NCI-H2196 treated with DMSO at 0.1 percent for 48 hours (cell line): ENCODE data around the gene FOXJ2.
"Not testable (repeated sequence)": the region's sequence is repeated elsewhere in the genome, so short reads cannot be mapped to it uniquely, and the experiment has no call there.

Source experiments
- DNase-seq: peaks from one replicate; lab custom pipeline; 2025; ENCODE audit not compliant: unreplicated experiment; lab: John Stamatoyannopoulos, UW

The FOXJ2 gene

GRCh38 chr12:8064131-8064530, 31.6 kb downstream of the FOXJ2 start:
- DNase-seq, result no peak

GRCh38 chr12:8065991-8066594, 33.6 kb downstream of the FOXJ2 start, which contains the start of gene C3AR1:
Gene C3AR1, minus strand, starts transcription at chr12:8066359. Its CDS starts 6,174 bp downstream, at chr12:8060185.
- DNase-seq, result no peak

GRCh38 chr12:8069582-8069981, 37.1 kb downstream of the FOXJ2 start:
- DNase-seq, result no peak

GRCh38 chr12:8071820-8072219, 39.3 kb downstream of the FOXJ2 start:
- not testable (repeated sequence) for DNase-seq

GRCh38 chr12:8075935-8076334, 43.4 kb downstream of the FOXJ2 start:
- no peak for DNase-seq

- no peak for DNase-seq
Measured at GRCh38 chr12:8076366-8076765, 43.9 kb downstream of the FOXJ2 start.

GRCh38 chr12:8077207-8077606, 44.7 kb downstream of the FOXJ2 start:
- DNase-seq, result no peak

GRCh38 chr12:8078398-8078797, 45.9 kb downstream of the FOXJ2 start:
- DNase-seq, result no peak

- no peak for DNase-seq
Measured at GRCh38 chr12:8078916-8079315, 46.4 kb downstream of the FOXJ2 start.

- DNase-seq, result no peak
Measured at GRCh38 chr12:8080120-8080519, 47.6 kb downstream of the FOXJ2 start.

GRCh38 chr12:8081251-8081920, 48.9 kb downstream of the FOXJ2 start:
- DNase-seq, result no peak

GRCh38 chr12:8082808-8083100, 50.2 kb downstream of the FOXJ2 start:
- no peak for DNase-seq

GRCh38 chr12:8084351-8084750, 51.8 kb downstream of the FOXJ2 start:
- DNase-seq, result not testable (repeated sequence)

- no peak for DNase-seq
Measured at GRCh38 chr12:8087666-8088065, 55.1 kb downstream of the FOXJ2 start.

GRCh38 chr12:8088574-8088973, 56.1 kb downstream of the FOXJ2 start:
- no peak for DNase-seq

- not testable (repeated sequence) for DNase-seq
Measured at GRCh38 chr12:8089277-8089676, 56.8 kb downstream of the FOXJ2 start.

GRCh38 chr12:8089716-8090115, 57.2 kb downstream of the FOXJ2 start:
- DNase-seq, result no peak

- no peak for DNase-seq
Measured at GRCh38 chr12:8093291-8093690, 60.8 kb downstream of the FOXJ2 start.

GRCh38 chr12:8096281-8096915, 63.9 kb downstream of the FOXJ2 start:
- no peak for DNase-seq

- DNase-seq, result no peak
Measured at GRCh38 chr12:8099235-8099634, 66.7 kb downstream of the FOXJ2 start.
